Measurements from ENCODE around the gene PSD4. TPM values are rescaled to one million over a fixed set of nuclear protein-coding genes. Genes with fewer than 3 reads are reported as not detected.

Gene PSD4
- total RNA-seq, 4 donors from 2014 or later = 53.8 to 102 (median 88.0) TPM

GRCh38 chr2:113169586-113169985 is 4.2 kb upstream of the PSD4 start:
- Histone ChIP-seq H3K36me3 (no peaks in the 10 kb centered on the region), H3K9me3 (no peaks in the 10 kb centered on the region), H3K27me3 (no peaks in the 10 kb centered on the region), H3K27ac (no peak overlapping the region), H3K4me3 (no peak overlapping the region), H3K4me1 (peaks cover 8% of the 10 kb centered on the region)
- TF ChIP-seq CTCF (IDR thresholded peaks at IDR 0.05) = no peak
- TF ChIP-seq POLR2AphosphoS5 (IDR thresholded peaks at IDR 0.05) = no peak
- TF ChIP-seq POLR2A (IDR thresholded peaks at IDR 0.05) = no peak
- no peak for TF ChIP-seq EP300 (IDR thresholded peaks at IDR 0.05)
- DNase-seq (ENCODE audit: low spot score in 2 of 2) = peak in 1 of 2 donors; percentile 53
- WGBS = 82% methylated on average over 3 of the region's 3 CpGs

- H3K4me1 ChIP-seq = peaks cover 5% of the 10 kb centered on the region
- no peaks in the 10 kb centered on the region for H3K36me3 ChIP-seq
- H3K27me3 ChIP-seq = no peaks in the 10 kb centered on the region
- H3K27ac ChIP-seq = no peak overlapping the region
- peak in 1 of 2 donors; percentile 3 for DNase-seq (ENCODE audit: low spot score in 2 of 2)
- H3K4me3 ChIP-seq = no peak overlapping the region
- WGBS = 92% methylated on average over 8 of the region's 8 CpGs
- TF ChIP-seq EP300 (IDR thresholded peaks at IDR 0.05) = no peak
- no peak for TF ChIP-seq POLR2AphosphoS5 (IDR thresholded peaks at IDR 0.05)
- TF ChIP-seq CTCF (IDR thresholded peaks at IDR 0.05) = no peak
- no peak for TF ChIP-seq POLR2A (IDR thresholded peaks at IDR 0.05)
- H3K9me3 ChIP-seq = no peaks in the 10 kb centered on the region
Measured at GRCh38 chr2:113171334-113172075, 2.3 kb upstream of the PSD4 start.

- Histone ChIP-seq H3K4me3 (no peak overlapping the region), H3K36me3 (no peaks in the 10 kb centered on the region), H3K4me1 (peaks cover 5% of the 10 kb centered on the region), H3K9me3 (no peaks in the 10 kb centered on the region), H3K27ac (no peak overlapping the region), H3K27me3 (no peaks in the 10 kb centered on the region)
- DNase-seq (ENCODE audit: low spot score in 2 of 2) = peak in 1 of 2 donors; percentile 56
- 89% methylated on average over 8 of the region's 16 CpGs for WGBS
- TF ChIP-seq EP300 (IDR thresholded peaks at IDR 0.05) (no peak), POLR2AphosphoS5 (IDR thresholded peaks at IDR 0.05) (no peak), POLR2A (IDR thresholded peaks at IDR 0.05) (no peak), CTCF (IDR thresholded peaks at IDR 0.05) (no peak)
Measured at GRCh38 chr2:113172721-113173541, 840 bp upstream of the PSD4 start.

DNA sequence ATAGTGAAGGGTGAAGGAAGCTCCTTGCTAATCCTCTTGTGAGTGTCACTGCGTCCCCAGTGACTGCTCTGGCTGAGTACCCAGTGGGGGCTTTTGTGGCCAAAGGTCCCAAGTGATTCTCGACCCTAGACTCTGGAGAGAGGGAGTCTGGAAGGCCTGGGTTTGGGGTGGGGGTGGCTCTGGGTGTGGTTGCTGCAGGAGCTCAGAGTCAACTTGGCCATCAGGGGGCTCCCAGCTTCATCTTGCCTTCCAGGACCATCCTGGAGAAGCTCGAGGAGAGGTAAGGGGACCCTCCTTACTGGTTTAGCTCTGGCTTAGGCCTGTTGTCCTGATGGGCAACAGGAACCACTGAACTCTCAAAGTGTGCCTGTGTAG is 592 bp downstream of the PSD4 start:
- H3K27me3 ChIP-seq = no peaks in the 10 kb centered on the region
- H3K4me3 ChIP-seq = peak overlapping the region; percentile 33
- no peaks in the 10 kb centered on the region for H3K36me3 ChIP-seq
- H3K27ac ChIP-seq = no peak overlapping the region
- TF ChIP-seq CTCF (IDR thresholded peaks at IDR 0.05) (no peak), EP300 (IDR thresholded peaks at IDR 0.05) (no peak), POLR2AphosphoS5 (IDR thresholded peaks at IDR 0.05) (no peak), POLR2A (IDR thresholded peaks at IDR 0.05) (no peak)
- DNase-seq (ENCODE audit: low spot score in 2 of 2) = peak in 1 of 2 donors; percentile 49
- WGBS = 89% methylated on average over 2 of the region's 3 CpGs
- peaks cover 5% of the 10 kb centered on the region for H3K4me1 ChIP-seq
- no peaks in the 10 kb centered on the region for H3K9me3 ChIP-seq

GRCh38 chr2:113175042-113175628 is 1.4 kb downstream of the PSD4 start:
- peaks cover 5% of the 10 kb centered on the region for H3K4me1 ChIP-seq
- no peaks in the 10 kb centered on the region for H3K9me3 ChIP-seq
- no peak overlapping the region for H3K27ac ChIP-seq
- H3K4me3 ChIP-seq = peak overlapping the region; percentile 33
- TF ChIP-seq CTCF (IDR thresholded peaks at IDR 0.05) = no peak
- no peak for TF ChIP-seq POLR2A (IDR thresholded peaks at IDR 0.05)
- no peak for TF ChIP-seq POLR2AphosphoS5 (IDR thresholded peaks at IDR 0.05)
- TF ChIP-seq EP300 (IDR thresholded peaks at IDR 0.05) = no peak
- no peaks in the 10 kb centered on the region for H3K36me3 ChIP-seq
- no peaks in the 10 kb centered on the region for H3K27me3 ChIP-seq
- WGBS = 72% methylated on average over 8 of the region's 8 CpGs
- peak in 1 of 2 donors; percentile 60 for DNase-seq (ENCODE audit: low spot score in 2 of 2)
